HCT116 (cell line): ENCODE data around the gene TMEM98. TPM values are rescaled to one million over a fixed set of nuclear protein-coding genes. Genes with fewer than 3 reads are reported as not detected.
A peak's percentile ranks its signal among the peaks of the same experiment; 100 is the strongest.

ENCODE experiments used
- ATAC-seq: fragments of 200-7000 bp; cut with Tn5 transposase; 2 replicates; pipeline ENCODE4 v1.9.1; 2020; ENCODE audit warnings: mild to moderate bottlenecking, moderate library complexity
- BruUV-seq: library from RNA; stranded (reverse); fragments of 400-500 nt; replicated peaks from 2 replicates; lab custom pipeline; 2021; lab: Mats Ljungman, UMichigan
- CTCF ChIA-PET: fragments of 300-600 bp; sonication (Branson Sonifier 250); formaldehyde crosslinking; loops from one replicate; lab custom pipeline; 2021; ENCODE audit warnings: antibody characterized with exemption; lab: Charles Lee
- POLR2A ChIA-PET: fragments of 300-600, 350-600 bp; sonication (Branson Sonifier 250); formaldehyde crosslinking; loops from one replicate; lab custom pipeline; 2021; ENCODE audit warnings: antibody characterized with exemption; lab: Charles Lee
- RAD21 ChIA-PET, 2 experiments: fragments of 300-600 bp; sonication (Branson Sonifier 250); formaldehyde crosslinking; loops; one replicate each; lab custom pipeline; 2023; ENCODE audit warnings: low total read pairs in 2 of 2; ENCODE audit not compliant: uncharacterized antibody in 2 of 2, unreplicated experiment in 2 of 2, low non-redundant PET in 1 of 2; lab: Charles Lee
- DNase-seq: peaks from one replicate; pipeline ENCODE4 v3.0.0-alpha.2; 2010; ENCODE audit warnings: low read depth, low spot score
- H2AFZ ChIP-seq: fragments of 200-600 bp; shearing (Covaris generic), sonication (generic); 2 replicates; pipeline ENCODE4 v1.6.1; 2017; ENCODE audit warnings: low read depth, mixed run types, mixed read lengths, antibody characterized with exemption, low read length; ENCODE audit not compliant: poor library complexity, severe bottlenecking
- H3K27ac ChIP-seq: 2 replicates; pipeline ENCODE4 v1.5.1; 2012; ENCODE audit warnings: low read depth, low read length
- H3K27me3 ChIP-seq: fragments of 200-600 bp; sonication (generic); 2 replicates; pipeline ENCODE4 v1.6.1; 2016; ENCODE audit warnings: mixed run types, low read length, mixed read lengths; ENCODE audit not compliant: insufficient read depth
- H3K36me3 ChIP-seq, 2 experiments: fragments of 200-500 bp in 1 of 2; fragments of 200-600 bp in 1 of 2; sonication (Bioruptor generic) in 1 of 2; sonication (generic) in 1 of 2; 2 replicates each; pipeline versions ENCODE4 v1.5.1 to v1.6.1; 2014 to 2016; ENCODE audit warnings: low read length in 2 of 2, inconsistent platforms in 1 of 2, mixed read lengths in 1 of 2, mixed run types in 1 of 2; ENCODE audit not compliant: insufficient read depth in 2 of 2, control insufficient read depth in 1 of 2
- H3K4me1 ChIP-seq, 2 experiments: fragments of 200-600 bp in 1 of 2; sonication (generic) in 1 of 2; 2 replicates each; pipeline versions ENCODE4 v1.5.1 to v1.6.1; 2012 to 2017; ENCODE audit warnings: low read length in 2 of 2, inconsistent platforms in 1 of 2, mild to moderate bottlenecking in 1 of 2, mixed read lengths in 1 of 2, mixed run types in 1 of 2, moderate library complexity in 1 of 2; ENCODE audit not compliant: insufficient read depth in 2 of 2, control insufficient read depth in 1 of 2
- H3K4me2 ChIP-seq: fragments of 200-600 bp; sonication (generic); 2 replicates; pipeline ENCODE4 v1.6.1; 2017; ENCODE audit warnings: mixed run types, low read length, mixed read lengths
- H3K4me3 ChIP-seq, 2 experiments: fragments of 200-600 bp in 1 of 2; sonication (generic) in 1 of 2; replicated peaks in 1 of 2; 2 replicates each; pipeline ENCODE4 v1.5.1; 2011 to 2016; ENCODE audit warnings: low read length in 2 of 2, control low read depth in 1 of 2, low read depth in 1 of 2, mild to moderate bottlenecking in 1 of 2, mixed read lengths in 1 of 2, mixed run types in 1 of 2
- H3K79me2 ChIP-seq: fragments of 200-600 bp; sonication (generic); 2 replicates; pipeline ENCODE4 v1.6.1; 2017; ENCODE audit warnings: mild to moderate bottlenecking, mixed run types, low read length, moderate library complexity, mixed read lengths; ENCODE audit not compliant: insufficient read depth
- H3K9ac ChIP-seq: fragments of 200-600 bp; sonication (generic); 2 replicates; pipeline ENCODE4 v1.6.1; 2016; ENCODE audit warnings: low read length, mixed read lengths
- H3K9me2 ChIP-seq: fragments of 200-600 bp; sonication (generic), shearing (Covaris generic); 2 replicates; pipeline ENCODE4 v1.6.1; 2017; ENCODE audit warnings: mixed run types, mild to moderate bottlenecking, moderate library complexity; ENCODE audit not compliant: insufficient read depth
- H3K9me3 ChIP-seq, 2 experiments: fragments of 200-500 bp in 1 of 2; fragments of 200-600 bp in 1 of 2; sonication (Bioruptor generic) in 1 of 2; sonication (generic) in 1 of 2; 2 replicates each; pipeline ENCODE4 v1.6.1; 2014 to 2017; ENCODE audit warnings: low read length in 2 of 2, mixed read lengths in 2 of 2, inconsistent platforms in 1 of 2, low read depth in 1 of 2, mild to moderate bottlenecking in 1 of 2, mixed run types in 1 of 2, moderate library complexity in 1 of 2; ENCODE audit not compliant: control insufficient read depth in 1 of 2, insufficient read depth in 1 of 2
- H4K20me1 ChIP-seq: fragments of 200-600 bp; sonication (generic), shearing (Covaris generic); 2 replicates; pipeline ENCODE4 v1.6.1; 2017; ENCODE audit warnings: mixed run types, mild to moderate bottlenecking, moderate library complexity; ENCODE audit not compliant: insufficient read depth
- POLR2A ChIP-seq: IDR thresholded peaks from 2 replicates; pipeline ENCODE4 v1.7.0; 2011; ENCODE audit warnings: borderline replicate concordance; ENCODE audit not compliant: insufficient read depth, insufficient read length; ENCODE audit errors: extremely low read depth
- POLR2AphosphoS5 ChIP-seq: IDR thresholded peaks from 2 replicates; pipeline ENCODE4 v1.6.1; 2011; ENCODE audit warnings: mild to moderate bottlenecking, low read depth, low read length, moderate library complexity
- RAD21 ChIP-seq: IDR thresholded peaks from 2 replicates; pipeline ENCODE4 v1.6.1; 2012; ENCODE audit warnings: low read depth, mild to moderate bottlenecking
- SP1 ChIP-seq: IDR thresholded peaks from 2 replicates; pipeline ENCODE4 v1.6.1; 2012; ENCODE audit warnings: low read depth
- ZNF274 ChIP-seq: fragments of 200-500 bp; sonication (Bioruptor generic); IDR thresholded peaks from 2 replicates; pipeline ENCODE4 v1.6.1; 2014; ENCODE audit warnings: mild to moderate bottlenecking, low read depth, low read length, inconsistent platforms
- intact Hi-C: fragments of 100-400 bp; cut with micrococcal nuclease; formaldehyde crosslinking; loops from 2 replicates; pipeline ENCODE4 v1.10.0; 2022
- total RNA-seq: library from RNA; stranded (reverse); gene quantifications from one replicate; pipeline ENCODE4 v1.2.1, GENCODE V29; 2021; ENCODE audit not compliant: unreplicated experiment
- TF ChIP-seq, protein P1 (sequence below), 3 experiments: fragments of 200-600 bp in 1 of 3; sonication (generic) in 1 of 3; IDR thresholded peaks in 2 of 3; conservative IDR thresholded peaks in 1 of 3; 2 replicates each; pipeline ENCODE4 v1.5.1; 2012 to 2017; ENCODE audit warnings: low read depth in 2 of 3, low read length in 2 of 3, antibody characterized with exemption in 1 of 3, borderline replicate concordance in 1 of 3, control low read depth in 1 of 3, mild to moderate bottlenecking in 1 of 3, mixed read lengths in 1 of 3, mixed run types in 1 of 3, moderate library complexity in 1 of 3; ENCODE audit not compliant: insufficient read depth in 1 of 3
- TF ChIP-seq, protein P2 (sequence below): IDR thresholded peaks from 2 replicates; pipeline ENCODE4 v1.6.1; 2011; ENCODE audit warnings: mild to moderate bottlenecking, low read length, moderate library complexity; ENCODE audit not compliant: insufficient replicate concordance; ENCODE audit errors: extremely low read depth
- TF ChIP-seq, protein P3 (sequence below): IDR thresholded peaks from 2 replicates; pipeline ENCODE4 v1.6.1; 2012; ENCODE audit warnings: low read depth

The TMEM98 gene
- total RNA-seq, 1 experiment from 2014 or later, result 29.3 TPM

DNA sequence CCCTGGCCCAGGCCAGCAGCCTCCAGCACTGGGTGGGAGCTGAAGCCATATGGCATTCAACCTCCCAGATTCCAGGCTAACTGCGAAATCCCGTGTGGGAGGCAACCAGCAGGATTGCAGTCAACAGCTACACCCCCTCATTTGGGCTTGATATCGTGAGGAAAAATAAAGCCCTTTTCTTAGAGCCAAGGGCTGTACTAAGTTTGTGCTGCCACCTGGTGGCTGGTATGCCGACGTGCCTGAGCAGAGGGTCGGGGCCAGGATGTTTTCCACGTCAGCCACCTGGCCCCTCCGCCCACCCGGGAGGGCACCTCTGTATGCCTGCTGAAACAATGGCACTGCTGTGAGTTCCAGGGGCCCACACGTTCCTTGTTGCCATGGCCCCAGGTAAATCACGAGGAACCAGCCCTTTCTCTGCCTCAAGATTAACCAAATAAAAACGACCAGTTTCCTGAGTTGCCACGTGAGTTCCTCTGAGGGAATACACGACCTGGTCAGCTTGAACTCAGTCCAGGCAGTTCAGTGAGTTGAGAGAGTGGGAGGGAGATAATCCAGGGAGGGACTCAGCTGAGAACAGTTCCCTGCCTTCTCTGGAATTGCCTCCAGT is 9.0 kb downstream of the TMEM98 start:
- no peaks in the 10 kb centered on the region for H3K36me3 ChIP-seq
- intact Hi-C loops, result loop anchor here (1.0 kb wide), 1 partner anchor 154 kb away; no protein-coding TSS in a partner anchor
- ChIA-PET RAD21 (no interaction called here), POLR2A (no interaction called here), CTCF (interaction anchor here (0.7 to 2.9 kb wide), 7 partner anchors 9 to 154 kb away, joined by 3 to 13 read pairs (median 5); partner anchors contain the start of genes MYO1D and TMEM98)
- no peak overlapping the region for H3K9ac ChIP-seq
- peaks cover 0 to 9% of the 10 kb centered on the region in 2 experiments; a peak in 3 of 4 replicates for H3K4me1 ChIP-seq
- TF ChIP-seq, protein P1, sequence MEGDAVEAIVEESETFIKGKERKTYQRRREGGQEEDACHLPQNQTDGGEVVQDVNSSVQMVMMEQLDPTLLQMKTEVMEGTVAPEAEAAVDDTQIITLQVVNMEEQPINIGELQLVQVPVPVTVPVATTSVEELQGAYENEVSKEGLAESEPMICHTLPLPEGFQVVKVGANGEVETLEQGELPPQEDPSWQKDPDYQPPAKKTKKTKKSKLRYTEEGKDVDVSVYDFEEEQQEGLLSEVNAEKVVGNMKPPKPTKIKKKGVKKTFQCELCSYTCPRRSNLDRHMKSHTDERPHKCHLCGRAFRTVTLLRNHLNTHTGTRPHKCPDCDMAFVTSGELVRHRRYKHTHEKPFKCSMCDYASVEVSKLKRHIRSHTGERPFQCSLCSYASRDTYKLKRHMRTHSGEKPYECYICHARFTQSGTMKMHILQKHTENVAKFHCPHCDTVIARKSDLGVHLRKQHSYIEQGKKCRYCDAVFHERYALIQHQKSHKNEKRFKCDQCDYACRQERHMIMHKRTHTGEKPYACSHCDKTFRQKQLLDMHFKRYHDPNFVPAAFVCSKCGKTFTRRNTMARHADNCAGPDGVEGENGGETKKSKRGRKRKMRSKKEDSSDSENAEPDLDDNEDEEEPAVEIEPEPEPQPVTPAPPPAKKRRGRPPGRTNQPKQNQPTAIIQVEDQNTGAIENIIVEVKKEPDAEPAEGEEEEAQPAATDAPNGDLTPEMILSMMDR (IDR thresholded peaks at IDR 0.05 in 2 of 3, conservative IDR thresholded peaks at IDR 0.05 in 1 of 3; ENCODE audit: borderline replicate concordance in 1 of 3, insufficient read depth in 1 of 3, low read depth in 2 of 3, low read length in 2 of 3), result peak; percentile 50 to 88 (median 78); a peak in 5 of 6 replicates
- no peak for TF ChIP-seq SP1
- peak; percentile 48 for TF ChIP-seq RAD21
- ATAC-seq (peak; percentile 97), DNase-seq (peak; percentile 45)
- no peak overlapping the region for H3K4me3 ChIP-seq
- no peaks in the 10 kb centered on the region for H4K20me1 ChIP-seq
- no TSS peak for BruUV-seq
- no peaks in the 10 kb centered on the region for H3K9me3 ChIP-seq
- H3K79me2 ChIP-seq, result no peaks in the 10 kb centered on the region
- no peaks in the 10 kb centered on the region for H3K27me3 ChIP-seq
- H3K4me2 ChIP-seq, result peak overlapping the region; percentile 55
- H3K27ac ChIP-seq, result no peak overlapping the region; the same call in 1 of the 2 replicates
- no peaks in the 10 kb centered on the region for H3K9me2 ChIP-seq
- no peak overlapping the region for H2AFZ ChIP-seq

DNA sequence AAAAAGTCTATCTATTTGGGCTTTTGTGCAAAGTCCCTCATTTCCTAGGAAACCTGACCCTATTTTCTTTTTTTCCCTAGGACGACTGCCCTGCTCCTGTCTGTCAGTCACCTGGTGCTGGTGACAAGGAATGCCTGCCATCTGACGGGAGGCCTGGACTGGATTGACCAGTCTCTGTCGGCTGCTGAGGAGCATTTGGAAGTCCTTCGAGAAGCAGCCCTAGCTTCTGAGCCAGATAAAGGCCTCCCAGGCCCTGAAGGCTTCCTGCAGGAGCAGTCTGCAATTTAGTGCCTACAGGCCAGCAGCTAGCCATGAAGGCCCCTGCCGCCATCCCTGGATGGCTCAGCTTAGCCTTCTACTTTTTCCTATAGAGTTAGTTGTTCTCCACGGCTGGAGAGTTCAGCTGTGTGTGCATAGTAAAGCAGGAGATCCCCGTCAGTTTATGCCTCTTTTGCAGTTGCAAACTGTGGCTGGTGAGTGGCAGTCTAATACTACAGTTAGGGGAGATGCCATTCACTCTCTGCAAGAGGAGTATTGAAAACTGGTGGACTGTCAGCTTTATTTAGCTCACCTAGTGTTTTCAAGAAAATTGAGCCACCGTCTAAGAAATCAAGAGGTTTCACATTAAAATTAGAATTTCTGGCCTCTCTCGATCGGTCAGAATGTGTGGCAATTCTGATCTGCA is 12.9 kb downstream of the TMEM98 start:
- Histone ChIP-seq H2AFZ (no peak overlapping the region), H3K4me3 (no peak overlapping the region), H3K79me2 (no peaks in the 10 kb centered on the region), H3K9me3 (no peaks in the 10 kb centered on the region), H3K36me3 (no peaks in the 10 kb centered on the region), H3K27me3 (no peaks in the 10 kb centered on the region), H3K9ac (no peak overlapping the region), H3K4me1 (peaks cover 0 to 9% of the 10 kb centered on the region in 2 experiments; a peak in 3 of 4 replicates), H3K4me2 (no peak overlapping the region), H3K27ac (no peak overlapping the region), H4K20me1 (no peaks in the 10 kb centered on the region), H3K9me2 (no peaks in the 10 kb centered on the region)
- POLR2A ChIA-PET, result no interaction called here
- ATAC-seq (no peak), DNase-seq (no peak)
- RAD21 ChIA-PET, result no interaction called here
- intact Hi-C loops, result no loop called here
- CTCF ChIA-PET, result interaction anchor here (0.7 to 1.3 kb wide), 2 partner anchors 12 to 14 kb away, joined by 3 read pairs; no protein-coding TSS in a partner anchor
- BruUV-seq, result no TSS peak
- TF ChIP-seq, protein P2, sequence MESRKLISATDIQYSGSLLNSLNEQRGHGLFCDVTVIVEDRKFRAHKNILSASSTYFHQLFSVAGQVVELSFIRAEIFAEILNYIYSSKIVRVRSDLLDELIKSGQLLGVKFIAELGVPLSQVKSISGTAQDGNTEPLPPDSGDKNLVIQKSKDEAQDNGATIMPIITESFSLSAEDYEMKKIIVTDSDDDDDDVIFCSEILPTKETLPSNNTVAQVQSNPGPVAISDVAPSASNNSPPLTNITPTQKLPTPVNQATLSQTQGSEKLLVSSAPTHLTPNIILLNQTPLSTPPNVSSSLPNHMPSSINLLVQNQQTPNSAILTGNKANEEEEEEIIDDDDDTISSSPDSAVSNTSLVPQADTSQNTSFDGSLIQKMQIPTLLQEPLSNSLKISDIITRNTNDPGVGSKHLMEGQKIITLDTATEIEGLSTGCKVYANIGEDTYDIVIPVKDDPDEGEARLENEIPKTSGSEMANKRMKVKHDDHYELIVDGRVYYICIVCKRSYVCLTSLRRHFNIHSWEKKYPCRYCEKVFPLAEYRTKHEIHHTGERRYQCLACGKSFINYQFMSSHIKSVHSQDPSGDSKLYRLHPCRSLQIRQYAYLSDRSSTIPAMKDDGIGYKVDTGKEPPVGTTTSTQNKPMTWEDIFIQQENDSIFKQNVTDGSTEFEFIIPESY, result no peak
- TF ChIP-seq POLR2A (no peak), POLR2AphosphoS5 (no peak), ZNF274 (no peak)
- TF ChIP-seq, protein P3, sequence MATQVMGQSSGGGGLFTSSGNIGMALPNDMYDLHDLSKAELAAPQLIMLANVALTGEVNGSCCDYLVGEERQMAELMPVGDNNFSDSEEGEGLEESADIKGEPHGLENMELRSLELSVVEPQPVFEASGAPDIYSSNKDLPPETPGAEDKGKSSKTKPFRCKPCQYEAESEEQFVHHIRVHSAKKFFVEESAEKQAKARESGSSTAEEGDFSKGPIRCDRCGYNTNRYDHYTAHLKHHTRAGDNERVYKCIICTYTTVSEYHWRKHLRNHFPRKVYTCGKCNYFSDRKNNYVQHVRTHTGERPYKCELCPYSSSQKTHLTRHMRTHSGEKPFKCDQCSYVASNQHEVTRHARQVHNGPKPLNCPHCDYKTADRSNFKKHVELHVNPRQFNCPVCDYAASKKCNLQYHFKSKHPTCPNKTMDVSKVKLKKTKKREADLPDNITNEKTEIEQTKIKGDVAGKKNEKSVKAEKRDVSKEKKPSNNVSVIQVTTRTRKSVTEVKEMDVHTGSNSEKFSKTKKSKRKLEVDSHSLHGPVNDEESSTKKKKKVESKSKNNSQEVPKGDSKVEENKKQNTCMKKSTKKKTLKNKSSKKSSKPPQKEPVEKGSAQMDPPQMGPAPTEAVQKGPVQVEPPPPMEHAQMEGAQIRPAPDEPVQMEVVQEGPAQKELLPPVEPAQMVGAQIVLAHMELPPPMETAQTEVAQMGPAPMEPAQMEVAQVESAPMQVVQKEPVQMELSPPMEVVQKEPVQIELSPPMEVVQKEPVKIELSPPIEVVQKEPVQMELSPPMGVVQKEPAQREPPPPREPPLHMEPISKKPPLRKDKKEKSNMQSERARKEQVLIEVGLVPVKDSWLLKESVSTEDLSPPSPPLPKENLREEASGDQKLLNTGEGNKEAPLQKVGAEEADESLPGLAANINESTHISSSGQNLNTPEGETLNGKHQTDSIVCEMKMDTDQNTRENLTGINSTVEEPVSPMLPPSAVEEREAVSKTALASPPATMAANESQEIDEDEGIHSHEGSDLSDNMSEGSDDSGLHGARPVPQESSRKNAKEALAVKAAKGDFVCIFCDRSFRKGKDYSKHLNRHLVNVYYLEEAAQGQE, result no peak
